GM18909 (cell line): ENCODE results near the gene CERS3.

ENCODE experiments used
- ATAC-seq: cut with Tn5 transposase; IDR thresholded peaks from one replicate; pipeline ENCODE4 v1.9.1; 2021; ENCODE audit warnings: mild to moderate bottlenecking; ENCODE audit not compliant: unreplicated experiment, poor library complexity

Gene CERS3

DNA sequence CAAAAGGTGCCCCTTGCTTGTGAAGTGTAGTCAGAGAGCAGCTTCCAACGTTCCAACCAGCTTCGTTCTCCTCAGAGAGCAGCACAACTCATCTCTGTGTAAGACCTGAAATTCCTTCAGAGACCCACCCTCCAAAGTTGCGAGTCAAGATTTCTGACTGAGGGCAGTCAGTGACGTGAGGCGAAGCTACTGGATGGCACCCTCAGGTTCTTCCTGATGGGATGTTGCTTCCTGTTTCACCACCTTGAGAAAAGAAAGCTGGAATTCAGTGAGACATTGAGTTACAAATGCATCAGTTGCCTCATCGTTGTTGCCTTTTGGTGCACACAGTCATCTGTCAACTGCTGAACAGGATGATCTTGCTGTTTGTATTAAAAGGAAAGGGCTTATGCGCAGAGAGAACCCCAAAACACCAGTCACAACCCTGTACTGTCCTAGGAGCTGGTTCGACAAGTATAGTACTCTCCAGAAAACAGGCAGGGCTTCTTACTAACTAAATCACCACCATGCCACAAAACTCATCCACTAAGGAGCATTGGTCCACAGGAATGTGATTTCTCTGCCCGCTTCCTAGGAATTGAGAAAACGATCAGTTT, at the start of gene CERS3:
CERS3 (minus strand) TSS at position 118 of the 596 bp plus-strand sequence. CDS start 27,101 bp downstream, outside the sequence.
- ATAC-seq: no peak

GRCh38 chr15:100573526-100573925, 44.8 kb upstream of the CERS3 start:
- no peak for ATAC-seq

- no peak for ATAC-seq
These were observed 43.7 kb upstream of the CERS3 start for GRCh38 chr15:100572362-100572983.

DNA sequence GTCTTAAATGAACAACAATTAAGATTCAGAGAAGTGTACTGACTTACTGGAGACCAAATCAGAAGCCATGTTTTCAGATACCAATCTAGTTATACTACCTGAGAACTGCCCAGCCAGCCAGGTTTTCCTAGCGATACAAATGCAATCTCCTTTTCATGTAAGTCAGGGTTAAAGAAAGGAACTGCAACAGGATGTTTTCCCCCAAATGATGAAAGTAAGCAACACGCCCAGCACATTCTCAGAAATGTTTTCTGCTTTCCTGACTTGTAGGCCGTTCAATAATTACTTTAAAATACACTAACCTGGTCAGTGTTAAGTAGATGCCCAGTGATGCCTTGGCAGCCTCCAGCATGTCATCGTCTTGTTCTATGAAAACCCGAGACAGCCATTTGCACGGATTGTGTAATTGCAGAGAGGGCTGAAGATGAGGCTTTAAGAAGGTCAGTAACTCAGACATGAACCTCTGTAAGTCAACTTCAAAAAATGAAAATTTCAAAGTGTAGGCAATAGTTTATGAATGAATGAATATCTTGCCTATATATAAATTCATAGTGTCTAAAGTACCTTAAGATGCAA, 42.9 kb upstream of the CERS3 start:
- ATAC-seq: no peak

DNA sequence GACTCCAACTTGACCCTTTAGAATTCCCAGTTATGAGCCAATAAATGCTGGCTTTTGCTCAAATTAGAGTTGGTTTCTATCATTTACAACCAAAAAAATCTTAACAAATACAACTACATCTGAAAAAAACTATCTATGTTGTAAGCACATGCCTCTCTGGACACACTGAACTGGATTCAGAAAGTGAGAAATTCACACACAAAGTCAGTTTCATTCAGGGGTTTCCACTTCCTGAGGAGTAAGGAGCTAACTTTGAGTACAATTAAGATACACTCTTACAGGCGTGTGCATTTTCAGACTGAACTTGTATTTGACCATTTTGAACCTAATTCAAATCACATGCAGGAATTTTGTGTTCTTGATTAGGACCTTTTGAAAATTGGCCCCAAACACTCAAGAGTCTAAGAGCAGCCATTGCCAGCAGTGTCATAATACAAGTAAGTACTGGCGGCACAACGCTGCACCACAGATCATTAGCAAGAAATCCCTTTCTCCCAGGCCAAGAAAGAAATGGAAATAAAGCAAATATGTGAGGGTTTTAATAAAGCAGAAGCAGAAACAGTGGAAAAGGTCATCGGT, 42.1 kb upstream of the CERS3 start:
- peak; percentile 84 for ATAC-seq

DNA sequence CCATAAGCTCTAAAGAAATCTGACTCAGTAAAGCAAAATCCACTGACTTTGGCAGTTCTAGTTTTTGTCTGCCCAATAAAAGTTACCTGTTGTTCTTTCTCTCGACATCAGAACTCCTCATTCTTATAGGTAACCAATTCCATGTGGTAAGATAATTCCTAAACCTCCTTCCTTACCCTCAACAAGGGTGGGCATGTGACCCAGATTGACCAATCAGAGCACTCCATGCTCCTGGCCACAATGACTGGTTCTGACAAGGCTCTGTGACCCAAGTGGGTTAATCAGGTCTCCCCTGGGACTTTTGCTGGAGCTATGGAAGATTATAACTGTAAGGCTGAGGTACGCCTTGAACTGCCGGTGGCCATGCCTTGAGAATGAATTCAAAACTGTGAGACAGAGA, 41.5 kb upstream of the CERS3 start:
- peak; percentile 13 for ATAC-seq

- ATAC-seq: no peak
These were observed 40.6 kb upstream of the CERS3 start for GRCh38 chr15:100569391-100569790.

GRCh38 chr15:100566850-100567628, 38.3 kb upstream of the CERS3 start:
- ATAC-seq: no peak

- ATAC-seq: no peak
These were observed 36.8 kb upstream of the CERS3 start for GRCh38 chr15:100565591-100565990.

- no peak for ATAC-seq
These were observed 31.6 kb upstream of the CERS3 start for GRCh38 chr15:100560323-100560722.

DNA sequence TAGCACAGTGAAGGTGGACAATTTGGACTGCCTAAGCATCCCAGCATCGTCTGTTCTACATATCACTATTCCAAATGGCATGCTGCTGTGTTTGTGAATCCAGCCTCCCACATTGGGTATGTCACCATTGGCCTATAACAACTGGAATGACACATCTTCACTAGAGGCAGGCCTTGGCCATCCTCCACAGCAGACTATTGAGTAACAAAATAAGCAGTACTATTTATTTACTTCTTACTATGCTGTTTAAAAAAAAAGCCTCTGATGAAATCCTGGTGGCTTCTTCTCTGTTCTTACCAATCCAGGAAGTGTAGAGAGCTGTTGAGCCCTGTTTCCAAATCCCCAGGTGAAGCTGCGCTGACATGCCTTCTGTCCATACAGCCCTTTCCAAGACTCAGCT, 30.6 kb upstream of the CERS3 start:
- no peak for ATAC-seq

DNA sequence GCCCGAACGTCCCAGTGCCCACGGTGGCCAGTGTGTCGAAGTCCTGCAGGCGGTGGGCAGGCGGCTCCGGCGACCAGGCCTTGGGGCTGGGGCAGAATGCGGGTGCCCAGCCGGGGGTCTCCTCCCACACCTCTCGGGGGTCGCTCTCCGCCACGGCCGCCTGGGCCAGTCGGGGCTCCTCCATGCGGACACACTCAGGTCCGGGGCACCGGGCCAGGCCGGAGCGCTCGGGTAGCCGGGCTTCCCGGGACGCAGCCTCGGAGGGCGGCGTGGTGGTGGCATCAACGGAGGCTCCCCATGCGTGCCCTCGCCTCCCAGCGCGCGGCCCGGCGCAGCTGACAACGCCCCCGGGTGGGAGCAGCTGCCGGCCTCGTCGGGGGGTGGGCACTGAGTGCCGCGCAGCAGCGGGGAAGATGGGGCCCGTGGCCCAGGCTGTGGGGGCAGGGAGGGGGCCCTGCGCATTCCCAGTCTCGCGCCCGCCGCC, 30.1 kb upstream of the CERS3 start:
- no peak for ATAC-seq

- no peak for ATAC-seq
These were observed 24.7 kb upstream of the CERS3 start for GRCh38 chr15:100553468-100553867.

DNA sequence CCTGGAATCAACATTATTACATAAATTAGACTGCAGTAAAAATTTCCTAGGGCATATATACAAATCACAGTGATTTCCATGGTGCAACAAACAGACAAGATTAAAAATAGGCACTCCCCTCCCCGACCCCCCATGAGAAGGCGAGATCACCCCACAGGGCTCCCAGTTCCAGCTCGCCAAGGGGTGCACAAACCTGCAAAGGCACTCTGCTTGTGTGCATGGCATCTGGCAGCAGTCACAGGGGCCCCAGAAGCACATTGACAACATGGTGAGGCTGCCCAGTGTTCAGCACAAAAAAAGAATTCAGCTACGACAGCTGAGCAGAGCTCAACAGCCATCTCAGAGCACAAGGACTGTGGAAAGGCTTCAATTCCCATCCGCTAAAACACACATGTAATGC, 19.2 kb upstream of the CERS3 start:
- no peak for ATAC-seq

- ATAC-seq: no peak
These were observed 16.2 kb upstream of the CERS3 start for GRCh38 chr15:100544946-100545345.

DNA sequence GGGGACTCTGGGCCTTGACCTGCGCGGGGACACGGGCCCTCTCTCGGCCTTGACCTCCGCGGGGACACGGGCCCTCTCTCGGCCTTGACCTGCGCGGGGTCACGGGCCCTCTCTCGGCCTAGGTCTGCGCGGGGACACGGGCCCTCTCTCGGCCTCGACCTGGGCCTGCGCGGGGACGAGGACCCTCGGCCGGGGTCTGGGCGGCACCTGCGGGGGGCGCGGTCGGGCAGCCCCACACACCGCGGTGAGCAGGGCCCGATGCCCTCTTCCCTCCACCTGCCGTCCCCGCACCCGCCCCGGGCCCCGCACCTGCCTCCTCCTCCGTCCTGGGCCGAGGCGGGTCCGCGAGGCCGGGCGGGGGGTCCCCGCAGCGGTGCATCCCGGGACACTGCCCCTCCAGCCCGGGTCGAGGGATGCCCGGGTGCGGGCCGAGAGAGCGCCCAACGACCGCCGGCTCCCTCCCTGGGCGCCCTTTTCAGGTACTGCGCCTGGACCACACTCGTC, 15.6 kb upstream of the CERS3 start:
- no peak for ATAC-seq

DNA sequence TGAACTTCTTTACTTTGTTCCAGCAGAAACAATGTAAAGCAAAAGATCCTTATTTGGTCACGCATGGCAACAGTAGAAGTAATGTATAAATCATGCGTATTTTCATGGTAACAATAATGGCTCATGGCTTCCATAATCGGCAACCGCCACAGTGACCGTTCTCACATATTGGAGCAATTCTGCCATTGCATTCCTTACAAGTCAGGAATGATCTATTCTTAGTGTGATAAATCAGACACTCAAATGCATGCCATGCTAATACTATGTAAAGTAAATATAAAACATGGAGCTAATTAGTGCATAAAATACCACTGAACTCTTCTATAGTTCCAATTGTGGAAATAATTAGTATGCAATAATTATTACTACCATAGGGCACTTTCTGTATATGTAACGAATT, 13.5 kb upstream of the CERS3 start:
- no peak for ATAC-seq

- peak; percentile 82 for ATAC-seq
These were observed 8.6 kb upstream of the CERS3 start for GRCh38 chr15:100537331-100537730.

DNA sequence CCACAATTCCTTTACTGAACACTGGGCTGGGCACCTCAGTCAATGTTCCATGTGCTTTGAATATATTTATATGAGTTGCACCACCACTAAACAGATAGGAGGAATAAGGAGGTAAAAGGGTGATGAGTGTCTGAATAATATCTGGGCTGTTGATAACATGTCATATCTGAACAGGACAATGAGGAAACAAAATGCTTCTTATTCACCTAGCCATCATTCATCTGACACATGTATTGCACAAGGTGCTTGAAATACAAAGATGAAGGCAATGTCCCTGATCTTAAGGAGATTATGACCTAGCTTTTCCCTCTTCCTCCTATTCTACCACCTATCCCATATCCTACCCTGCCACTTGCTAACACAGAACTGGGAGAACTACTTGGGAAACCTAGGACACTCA, 8.0 kb upstream of the CERS3 start:
- ATAC-seq: no peak

DNA sequence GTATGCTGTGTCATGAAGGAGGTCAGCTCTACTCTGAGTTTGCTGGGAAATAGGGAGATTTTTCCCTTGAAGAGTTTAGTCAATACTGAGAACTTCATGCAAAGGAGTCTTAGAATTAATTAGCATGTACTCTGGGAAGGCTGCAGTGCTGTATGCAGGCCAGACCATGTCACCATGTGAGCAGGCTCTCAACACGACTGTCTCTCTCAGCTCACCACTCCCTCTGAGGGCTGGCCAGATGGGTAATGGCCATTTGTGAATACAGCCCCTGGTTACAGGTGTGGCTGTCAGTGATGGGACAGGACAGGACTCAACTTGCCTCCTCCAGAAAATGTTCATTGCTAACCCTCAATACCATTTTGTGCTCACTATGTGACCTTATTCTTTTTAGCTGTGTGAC, 5.1 kb upstream of the CERS3 start:
- ATAC-seq: no peak
